Mesodermal cell (in vitro differentiated cells): ENCODE data around the gene DNAJB8.

Experiments used
- H3K27ac ChIP-seq: 2 replicates; pipeline ENCODE4 v1.7.0; 2013; ENCODE audit warnings: mild to moderate bottlenecking, low read depth, low read length, moderate library complexity; ENCODE audit not compliant: severe bottlenecking
- H3K36me3 ChIP-seq: 2 replicates; pipeline ENCODE4 v1.7.1; 2013; ENCODE audit warnings: mild to moderate bottlenecking, low read length, moderate library complexity; ENCODE audit not compliant: control insufficient read depth, insufficient read depth
- H3K4me1 ChIP-seq: one replicate; pipeline ENCODE4 v1.7.1; 2013; ENCODE audit warnings: mild to moderate bottlenecking, low read length; ENCODE audit not compliant: insufficient read depth, control insufficient read depth, poor library complexity, severe bottlenecking
- H3K4me3 ChIP-seq: 2 replicates; pipeline ENCODE4 v1.7.0; 2013; ENCODE audit warnings: low read length, control low read depth, mild to moderate bottlenecking; ENCODE audit not compliant: insufficient read depth, poor library complexity, severe bottlenecking; ENCODE audit errors: extremely low read depth
- H3K9me3 ChIP-seq: 2 replicates; pipeline ENCODE4 v1.7.1; 2013; ENCODE audit warnings: mild to moderate bottlenecking, low read length, moderate library complexity; ENCODE audit not compliant: control insufficient read depth
- WGBS, 2 experiments: methylation state at CpG; one replicate each; pipeline ENCODE4 v1.1.5; 2013; ENCODE audit warnings: missing lambda C conversion rate in 2 of 2; ENCODE audit not compliant: insufficient coverage in 2 of 2; 5-methylcytosine and 5-hydroxymethylcytosine counted together

The DNAJB8 gene

DNA sequence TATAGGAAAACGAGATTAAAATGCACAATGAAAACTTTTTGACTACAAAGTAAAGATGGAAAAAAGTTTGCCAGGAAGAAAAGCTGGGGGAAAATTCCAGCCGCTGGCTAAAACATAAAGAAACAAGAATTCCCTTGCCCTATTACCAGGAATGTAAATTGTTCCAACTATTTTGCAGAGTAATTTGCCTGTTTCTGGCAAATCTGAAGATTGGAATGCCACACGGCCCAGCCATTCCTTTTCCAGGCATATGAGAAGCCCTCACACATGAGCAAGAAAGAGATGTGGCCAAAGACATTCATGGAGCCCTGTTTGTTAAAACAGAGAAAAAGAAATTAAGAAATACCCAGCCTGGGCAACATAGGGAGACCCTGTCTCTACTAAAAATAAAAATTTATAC lies 34.7 kb upstream of the DNAJB8 start:
- Histone ChIP-seq H3K4me3 (no peak overlapping the region), H3K4me1 (peaks cover 9% of the 10 kb centered on the region), H3K9me3 (no peaks in the 10 kb centered on the region), H3K27ac (no peak overlapping the region), H3K36me3 (peaks cover 10% of the 10 kb centered on the region)
- 70 to 86% methylated on average over 1 to 2 of the region's 3 CpGs for WGBS, 2 experiments

DNA sequence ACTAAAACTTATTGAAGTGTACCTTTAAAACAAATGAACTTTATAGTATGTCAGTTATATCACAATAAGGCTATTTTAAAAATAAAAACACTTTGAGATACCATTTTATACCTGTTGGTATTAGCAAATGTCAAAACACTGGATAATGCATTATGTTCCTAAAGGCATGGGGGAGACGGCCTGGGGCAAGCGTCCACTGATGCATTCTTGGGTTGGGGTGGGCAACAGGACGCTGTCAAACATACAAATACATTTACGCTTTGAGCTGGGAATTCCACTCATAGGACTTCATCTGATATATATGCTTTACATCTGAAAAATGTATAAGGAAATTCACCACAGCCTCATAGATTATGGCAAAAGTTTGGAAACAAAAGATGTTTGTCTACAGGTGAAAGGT lies 33.9 kb upstream of the DNAJB8 start:
- H3K4me1 ChIP-seq, result peaks cover 12% of the 10 kb centered on the region
- H3K9me3 ChIP-seq, result no peaks in the 10 kb centered on the region
- peaks cover 10% of the 10 kb centered on the region for H3K36me3 ChIP-seq
- H3K4me3 ChIP-seq, result no peak overlapping the region
- H3K27ac ChIP-seq, result no peak overlapping the region
- 89 to 100% methylated on average over 2 to 3 of the region's 4 CpGs for WGBS, 2 experiments

DNA sequence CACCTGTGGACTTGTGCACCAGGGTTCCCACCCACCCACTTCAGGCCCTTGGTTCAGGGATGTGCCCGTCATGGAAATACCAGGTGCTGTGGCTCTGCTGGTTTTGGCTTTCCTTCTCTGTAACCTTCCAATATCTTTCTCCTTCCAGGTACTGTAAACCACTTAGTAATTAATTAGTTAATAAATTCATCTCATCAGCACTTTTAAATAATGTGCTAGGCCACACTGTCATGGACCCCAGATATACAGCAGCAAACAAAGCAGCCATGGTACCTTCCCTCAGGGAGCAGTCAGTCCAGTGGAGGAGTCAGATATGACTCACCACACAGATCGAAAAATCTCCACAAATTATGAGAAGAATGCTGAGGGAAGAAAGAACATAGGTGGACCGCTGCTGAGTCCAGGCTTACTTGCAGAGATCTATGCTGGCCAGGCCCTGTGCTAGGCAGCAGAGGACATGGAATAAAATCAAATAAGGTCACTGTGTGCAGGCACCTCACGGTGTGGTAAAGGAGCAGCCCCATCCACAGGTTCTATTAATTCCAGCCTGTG lies 33.1 kb upstream of the DNAJB8 start:
- H3K36me3 ChIP-seq, result peaks cover 10% of the 10 kb centered on the region
- H3K4me1 ChIP-seq, result peaks cover 16% of the 10 kb centered on the region
- WGBS, 2 experiments, result 94 to 96% methylated on average over 2 to 3 of the region's 4 CpGs
- no peak overlapping the region for H3K4me3 ChIP-seq
- no peak overlapping the region for H3K27ac ChIP-seq
- H3K9me3 ChIP-seq, result no peaks in the 10 kb centered on the region

DNA sequence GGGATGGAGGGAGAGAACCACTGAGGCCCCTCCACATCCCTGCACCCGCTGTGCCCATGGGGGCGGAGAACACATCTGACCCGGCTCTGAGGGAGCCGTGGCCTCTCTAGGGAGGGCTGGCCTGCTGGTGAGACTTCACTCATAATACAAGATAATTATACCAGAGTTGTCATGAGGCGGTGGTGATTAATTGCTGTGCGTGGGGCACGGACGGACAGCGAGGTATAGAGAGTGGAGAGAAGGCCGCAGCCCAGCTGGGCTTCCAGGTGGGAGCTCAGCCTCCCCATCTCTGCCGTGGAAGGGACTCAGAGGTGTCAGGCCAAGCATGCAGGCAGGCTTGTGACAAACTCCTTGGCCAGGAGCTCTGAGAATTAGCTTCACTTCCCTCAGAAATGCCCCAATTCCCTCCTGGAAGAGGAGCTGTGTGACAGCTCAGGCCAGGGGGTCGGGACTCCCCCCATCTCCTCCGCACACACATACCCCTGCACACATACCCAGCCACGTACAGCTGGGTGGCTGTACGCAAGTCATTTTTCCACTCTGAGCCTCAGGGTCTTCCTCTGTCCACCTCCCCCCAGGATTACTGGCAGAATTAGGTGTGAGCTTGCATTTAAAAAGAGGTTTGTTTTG lies 32.3 kb upstream of the DNAJB8 start:
- Histone ChIP-seq H3K36me3 (peaks cover 14% of the 10 kb centered on the region), H3K27ac (no peak overlapping the region), H3K9me3 (no peaks in the 10 kb centered on the region), H3K4me3 (no peak overlapping the region), H3K4me1 (peaks cover 16% of the 10 kb centered on the region)
- WGBS, 2 experiments, result 82 to 84% methylated on average over 10 of the region's 15 CpGs

DNA sequence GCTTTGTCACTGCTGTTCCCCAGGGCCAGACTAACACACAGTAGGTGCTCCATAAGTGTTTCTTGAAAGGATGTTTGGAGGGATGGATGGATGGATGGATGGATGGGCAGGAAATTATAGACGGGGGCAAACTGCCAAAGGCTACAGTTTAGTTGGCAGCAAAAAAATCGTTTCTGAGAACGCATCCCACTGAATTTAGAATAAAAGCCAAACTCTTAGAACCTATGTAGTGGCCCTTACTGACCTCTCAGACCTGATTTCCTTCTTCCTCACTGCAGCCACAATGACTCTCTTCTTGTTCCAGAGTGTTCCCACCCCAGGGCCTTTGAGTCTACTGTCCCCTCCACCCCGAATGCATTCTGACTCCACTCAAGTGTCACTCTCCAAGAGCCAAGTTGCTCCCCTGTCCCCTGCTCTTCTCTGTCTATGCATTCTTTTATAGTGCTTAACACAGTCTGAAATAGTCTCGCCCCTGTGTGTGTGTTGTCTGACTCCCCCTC lies 31.5 kb upstream of the DNAJB8 start:
- WGBS, 2 experiments, result 45 to 70% methylated on average over 3 to 4 of the region's 5 CpGs
- H3K4me3 ChIP-seq, result peak overlapping the region; percentile 23

DNA sequence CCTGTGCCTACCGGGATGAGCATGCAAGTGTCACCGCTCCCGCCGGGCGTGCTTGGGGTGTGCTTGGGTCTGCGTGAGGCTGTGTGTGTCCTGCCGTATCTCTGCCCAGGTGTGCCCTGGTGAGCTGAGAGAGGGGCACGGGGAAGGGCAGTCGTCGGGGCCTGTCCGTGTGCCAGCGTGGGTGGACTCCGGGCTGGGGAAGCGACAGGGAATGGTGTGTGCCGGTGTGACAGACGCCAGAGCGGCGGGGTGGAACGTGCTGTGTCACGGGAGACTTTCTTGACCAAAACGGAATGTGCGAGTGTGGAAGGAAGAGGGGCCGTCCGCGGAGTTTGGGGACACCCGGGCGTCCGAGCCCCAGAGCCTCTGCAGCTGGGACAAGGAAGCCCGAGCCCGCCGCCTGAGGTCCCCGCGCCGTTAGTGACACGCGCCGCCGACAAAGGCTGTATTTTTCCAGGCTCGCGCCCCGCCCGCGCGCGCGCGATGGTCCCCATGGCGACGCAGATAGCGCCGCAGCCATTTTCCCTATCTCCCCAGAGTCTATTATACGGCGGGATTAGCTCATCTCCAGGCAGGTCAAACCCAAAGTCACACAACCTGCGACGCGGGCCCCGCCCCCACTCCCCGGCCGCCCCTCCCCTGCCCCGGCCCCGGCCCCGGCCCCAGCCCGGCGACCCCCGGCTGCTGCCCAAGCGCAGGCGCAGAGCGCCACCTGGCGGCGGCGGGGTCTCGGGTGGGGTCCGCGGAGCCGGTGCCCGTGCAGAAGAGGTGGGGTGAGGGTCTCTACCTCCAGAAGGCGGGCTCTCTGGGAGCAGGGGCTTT lies 30.8 kb upstream of the DNAJB8 start:
- Histone ChIP-seq H3K9me3 (no peaks in the 10 kb centered on the region), H3K36me3 (peaks cover 14% of the 10 kb centered on the region), H3K4me1 (peaks cover 21% of the 10 kb centered on the region), H3K4me3 (peak overlapping the region; percentile 23), H3K27ac (no peak overlapping the region)
- WGBS, 2 experiments, result 3 to 4% methylated on average over 45 to 61 of the region's 77 CpGs

More for the DNA sequence above, 31.5 kb upstream of the DNAJB8 start:
- H3K4me1 ChIP-seq, result peaks cover 19% of the 10 kb centered on the region
- peaks cover 14% of the 10 kb centered on the region for H3K36me3 ChIP-seq
- H3K27ac ChIP-seq, result no peak overlapping the region
- H3K9me3 ChIP-seq, result no peaks in the 10 kb centered on the region

DNA sequence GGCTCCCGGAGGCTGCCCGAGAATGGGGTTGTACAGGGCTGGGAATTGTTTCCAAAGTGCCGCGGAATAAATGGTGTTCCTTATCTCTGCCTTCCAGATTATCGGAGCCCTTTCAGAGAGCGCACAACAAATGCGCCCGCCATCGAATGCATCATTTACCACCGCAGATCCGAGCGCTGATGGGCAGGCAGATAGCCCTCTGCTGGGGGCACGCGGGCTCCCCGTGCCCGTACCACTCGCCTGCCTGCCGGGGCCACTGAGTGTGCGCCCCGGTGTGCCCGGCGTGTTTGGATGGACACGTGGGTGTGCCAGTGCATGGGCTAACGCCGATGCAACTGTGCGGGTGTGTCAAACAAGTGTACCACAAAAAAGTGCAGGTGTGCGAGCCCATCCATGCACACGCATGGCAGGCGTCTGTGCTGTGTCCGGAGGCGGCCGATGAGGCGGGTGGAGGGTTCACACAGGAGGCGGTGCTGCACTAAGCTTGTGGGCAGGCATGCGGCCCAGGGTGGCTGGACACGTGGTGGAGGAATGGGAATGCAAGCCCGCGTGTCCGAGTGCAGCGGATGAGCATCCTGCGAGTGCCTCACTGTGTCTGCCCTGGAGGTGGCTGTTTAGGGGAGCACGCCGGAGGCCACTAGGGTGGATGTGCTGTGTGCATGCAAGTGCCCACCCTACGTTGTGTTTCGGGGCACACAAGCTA lies 30.1 kb upstream of the DNAJB8 start:
- Histone ChIP-seq H3K4me3 (peak overlapping the region; percentile 23), H3K4me1 (peaks cover 29% of the 10 kb centered on the region), H3K27ac (no peak overlapping the region), H3K9me3 (no peaks in the 10 kb centered on the region), H3K36me3 (peaks cover 14% of the 10 kb centered on the region)
- 10 to 11% methylated on average over 40 to 45 of the region's 45 CpGs for WGBS, 2 experiments

DNA sequence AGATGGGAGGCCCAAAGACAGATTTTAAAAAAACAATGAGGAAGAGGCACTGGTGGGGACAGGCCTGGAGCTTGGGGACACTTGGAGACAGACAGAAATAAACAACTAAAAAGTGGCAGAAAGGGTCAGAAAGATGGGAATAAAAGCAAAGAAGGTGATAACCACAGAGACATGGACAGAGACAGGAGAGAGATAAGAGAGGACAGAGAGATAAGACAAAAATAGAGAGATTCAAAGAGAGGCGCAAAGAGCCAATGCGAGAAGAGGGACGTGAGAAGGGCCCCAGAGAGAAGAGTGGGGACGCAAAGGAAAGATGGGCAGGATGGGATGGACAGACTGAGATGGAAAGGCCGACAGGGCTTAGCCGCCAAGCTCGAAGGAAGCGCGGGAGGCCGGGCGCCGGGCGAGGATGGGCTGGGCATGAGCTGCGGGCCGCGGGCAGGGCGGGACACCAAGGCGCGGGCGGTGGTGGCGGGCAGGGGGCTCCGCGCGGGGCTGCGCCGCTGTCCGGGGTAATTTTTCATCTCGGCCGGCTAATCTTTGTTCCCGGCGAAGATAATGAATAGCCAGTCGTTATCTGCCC lies 29.4 kb upstream of the DNAJB8 start:
- Histone ChIP-seq H3K4me3 (no peak overlapping the region), H3K36me3 (peaks cover 14% of the 10 kb centered on the region), H3K9me3 (no peaks in the 10 kb centered on the region), H3K27ac (no peak overlapping the region), H3K4me1 (peaks cover 35% of the 10 kb centered on the region)
- 8 to 11% methylated on average over 17 to 20 of the region's 32 CpGs for WGBS, 2 experiments

DNA sequence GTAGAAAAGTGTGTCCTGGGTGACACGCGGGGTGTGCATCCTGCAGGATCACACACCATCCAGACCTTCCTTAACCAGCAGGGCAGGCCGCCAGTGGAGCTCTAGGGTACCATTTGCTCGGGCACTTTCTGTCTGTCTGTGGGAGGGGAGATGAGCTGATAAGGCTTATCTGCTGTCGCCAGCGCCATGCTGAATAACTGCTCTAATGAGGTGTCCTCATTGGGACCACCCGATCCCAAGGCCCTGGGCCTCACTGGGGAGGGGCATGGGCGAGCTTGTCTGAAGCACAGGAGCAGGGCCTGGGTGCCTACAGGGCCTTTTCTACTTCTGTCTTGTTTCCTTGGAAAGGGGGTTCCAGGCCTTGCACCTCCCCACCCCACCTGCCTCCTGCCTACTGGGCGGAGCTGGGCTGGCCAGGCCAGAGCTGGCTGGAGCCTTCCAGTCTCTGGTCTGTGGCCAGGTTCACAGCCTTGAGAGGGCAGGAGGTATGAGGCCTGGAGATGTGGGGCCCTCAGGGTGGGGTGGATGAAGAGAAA lies 28.8 kb upstream of the DNAJB8 start:
- 56 to 61% methylated on average over 5 to 8 of the region's 9 CpGs for WGBS, 2 experiments
- peaks cover 35% of the 10 kb centered on the region for H3K4me1 ChIP-seq
- H3K9me3 ChIP-seq, result no peaks in the 10 kb centered on the region
- H3K27ac ChIP-seq, result no peak overlapping the region
- H3K4me3 ChIP-seq, result no peak overlapping the region
- peaks cover 14% of the 10 kb centered on the region for H3K36me3 ChIP-seq

DNA sequence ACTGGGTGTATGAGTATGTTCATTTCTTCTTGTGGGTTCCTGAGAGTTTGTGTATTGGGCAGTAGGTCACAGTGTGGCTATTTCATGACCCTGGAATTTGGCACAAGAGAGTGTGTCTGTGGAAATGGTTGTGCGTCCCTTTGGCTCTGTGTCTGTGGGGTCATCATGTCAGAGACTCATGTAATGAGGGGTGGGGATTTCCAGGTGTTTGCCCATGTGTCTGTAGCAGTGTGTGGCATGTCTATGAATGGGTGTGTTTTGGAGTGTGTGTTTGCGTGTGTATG lies 27.6 kb upstream of the DNAJB8 start:
- Histone ChIP-seq H3K36me3 (peaks cover 9% of the 10 kb centered on the region), H3K4me3 (no peak overlapping the region), H3K4me1 (peaks cover 35% of the 10 kb centered on the region), H3K9me3 (no peaks in the 10 kb centered on the region), H3K27ac (no peak overlapping the region)
- WGBS, 2 experiments, result 94 to 100% methylated on average over 1 to 2 of the region's 2 CpGs
